ENCODE measurements around the gene RUNX1. TPM values are rescaled to one million over a fixed set of nuclear protein-coding genes. Genes with fewer than 3 reads are reported as not detected.

RUNX1 gene
- total and polyA plus RNA-seq, 2 of the 13 experiments (the other 11 are each of a cell fraction or from before 2014, with no cell fraction given) = 5.4 to 6.4 TPM

DNA sequence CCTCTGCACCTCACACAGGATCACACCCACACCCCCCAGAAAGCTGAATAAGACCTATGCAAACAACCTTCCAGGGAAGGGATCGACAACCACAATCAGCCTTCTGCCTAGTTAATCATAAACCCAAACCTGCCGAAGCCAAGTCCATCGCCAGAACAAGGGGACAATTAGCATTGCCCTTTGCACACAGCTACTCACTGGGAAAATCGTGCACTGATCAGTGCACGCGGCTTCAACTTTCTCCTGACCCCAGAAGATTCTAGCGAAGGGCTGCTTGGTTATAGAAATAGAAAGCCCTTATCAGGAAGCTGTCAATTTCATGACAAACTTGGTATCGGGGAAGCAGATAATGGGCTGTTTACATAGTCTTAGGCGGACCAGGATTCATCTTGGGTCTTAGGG is 29.5 kb downstream of the RUNX1 start (continued):
- TF ChIP-seq, protein P1, sequence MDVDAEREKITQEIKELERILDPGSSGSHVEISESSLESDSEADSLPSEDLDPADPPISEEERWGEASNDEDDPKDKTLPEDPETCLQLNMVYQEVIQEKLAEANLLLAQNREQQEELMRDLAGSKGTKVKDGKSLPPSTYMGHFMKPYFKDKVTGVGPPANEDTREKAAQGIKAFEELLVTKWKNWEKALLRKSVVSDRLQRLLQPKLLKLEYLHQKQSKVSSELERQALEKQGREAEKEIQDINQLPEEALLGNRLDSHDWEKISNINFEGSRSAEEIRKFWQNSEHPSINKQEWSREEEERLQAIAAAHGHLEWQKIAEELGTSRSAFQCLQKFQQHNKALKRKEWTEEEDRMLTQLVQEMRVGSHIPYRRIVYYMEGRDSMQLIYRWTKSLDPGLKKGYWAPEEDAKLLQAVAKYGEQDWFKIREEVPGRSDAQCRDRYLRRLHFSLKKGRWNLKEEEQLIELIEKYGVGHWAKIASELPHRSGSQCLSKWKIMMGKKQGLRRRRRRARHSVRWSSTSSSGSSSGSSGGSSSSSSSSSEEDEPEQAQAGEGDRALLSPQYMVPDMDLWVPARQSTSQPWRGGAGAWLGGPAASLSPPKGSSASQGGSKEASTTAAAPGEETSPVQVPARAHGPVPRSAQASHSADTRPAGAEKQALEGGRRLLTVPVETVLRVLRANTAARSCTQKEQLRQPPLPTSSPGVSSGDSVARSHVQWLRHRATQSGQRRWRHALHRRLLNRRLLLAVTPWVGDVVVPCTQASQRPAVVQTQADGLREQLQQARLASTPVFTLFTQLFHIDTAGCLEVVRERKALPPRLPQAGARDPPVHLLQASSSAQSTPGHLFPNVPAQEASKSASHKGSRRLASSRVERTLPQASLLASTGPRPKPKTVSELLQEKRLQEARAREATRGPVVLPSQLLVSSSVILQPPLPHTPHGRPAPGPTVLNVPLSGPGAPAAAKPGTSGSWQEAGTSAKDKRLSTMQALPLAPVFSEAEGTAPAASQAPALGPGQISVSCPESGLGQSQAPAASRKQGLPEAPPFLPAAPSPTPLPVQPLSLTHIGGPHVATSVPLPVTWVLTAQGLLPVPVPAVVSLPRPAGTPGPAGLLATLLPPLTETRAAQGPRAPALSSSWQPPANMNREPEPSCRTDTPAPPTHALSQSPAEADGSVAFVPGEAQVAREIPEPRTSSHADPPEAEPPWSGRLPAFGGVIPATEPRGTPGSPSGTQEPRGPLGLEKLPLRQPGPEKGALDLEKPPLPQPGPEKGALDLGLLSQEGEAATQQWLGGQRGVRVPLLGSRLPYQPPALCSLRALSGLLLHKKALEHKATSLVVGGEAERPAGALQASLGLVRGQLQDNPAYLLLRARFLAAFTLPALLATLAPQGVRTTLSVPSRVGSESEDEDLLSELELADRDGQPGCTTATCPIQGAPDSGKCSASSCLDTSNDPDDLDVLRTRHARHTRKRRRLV (CRISPR knock-in tag; IDR thresholded peaks at IDR 0.05) = no peak
- TF ChIP-seq MED1 (CRISPR knock-in tag; IDR thresholded peaks at IDR 0.05) (peak; percentile 70; the same call in 1 of the 2 replicates), NCOA2 (CRISPR knock-in tag; IDR thresholded peaks at IDR 0.05) (peak; percentile 58), RAD21 (CRISPR knock-in tag; IDR thresholded peaks at IDR 0.05) (no peak), SYNCRIP (IDR thresholded peaks at IDR 0.05; ENCODE audit: insufficient read depth, low read depth, low read length) (no peak), STAG1 (CRISPR knock-in tag; IDR thresholded peaks at IDR 0.05) (no peak; the same call in 1 of the 2 replicates), ZNF891 (CRISPR knock-in tag; IDR thresholded peaks at IDR 0.05) (no peak), RFX1 (IDR thresholded peaks at IDR 0.05) (no peak), TAF1 (CRISPR knock-in tag; IDR thresholded peaks at IDR 0.05) (no peak), CCDC6 (CRISPR knock-in tag; IDR thresholded peaks at IDR 0.05) (no peak), SNRNP70 (IDR thresholded peaks at IDR 0.05; ENCODE audit: low read depth, low read length) (no peak)
- TF ChIP-seq, protein P2, sequence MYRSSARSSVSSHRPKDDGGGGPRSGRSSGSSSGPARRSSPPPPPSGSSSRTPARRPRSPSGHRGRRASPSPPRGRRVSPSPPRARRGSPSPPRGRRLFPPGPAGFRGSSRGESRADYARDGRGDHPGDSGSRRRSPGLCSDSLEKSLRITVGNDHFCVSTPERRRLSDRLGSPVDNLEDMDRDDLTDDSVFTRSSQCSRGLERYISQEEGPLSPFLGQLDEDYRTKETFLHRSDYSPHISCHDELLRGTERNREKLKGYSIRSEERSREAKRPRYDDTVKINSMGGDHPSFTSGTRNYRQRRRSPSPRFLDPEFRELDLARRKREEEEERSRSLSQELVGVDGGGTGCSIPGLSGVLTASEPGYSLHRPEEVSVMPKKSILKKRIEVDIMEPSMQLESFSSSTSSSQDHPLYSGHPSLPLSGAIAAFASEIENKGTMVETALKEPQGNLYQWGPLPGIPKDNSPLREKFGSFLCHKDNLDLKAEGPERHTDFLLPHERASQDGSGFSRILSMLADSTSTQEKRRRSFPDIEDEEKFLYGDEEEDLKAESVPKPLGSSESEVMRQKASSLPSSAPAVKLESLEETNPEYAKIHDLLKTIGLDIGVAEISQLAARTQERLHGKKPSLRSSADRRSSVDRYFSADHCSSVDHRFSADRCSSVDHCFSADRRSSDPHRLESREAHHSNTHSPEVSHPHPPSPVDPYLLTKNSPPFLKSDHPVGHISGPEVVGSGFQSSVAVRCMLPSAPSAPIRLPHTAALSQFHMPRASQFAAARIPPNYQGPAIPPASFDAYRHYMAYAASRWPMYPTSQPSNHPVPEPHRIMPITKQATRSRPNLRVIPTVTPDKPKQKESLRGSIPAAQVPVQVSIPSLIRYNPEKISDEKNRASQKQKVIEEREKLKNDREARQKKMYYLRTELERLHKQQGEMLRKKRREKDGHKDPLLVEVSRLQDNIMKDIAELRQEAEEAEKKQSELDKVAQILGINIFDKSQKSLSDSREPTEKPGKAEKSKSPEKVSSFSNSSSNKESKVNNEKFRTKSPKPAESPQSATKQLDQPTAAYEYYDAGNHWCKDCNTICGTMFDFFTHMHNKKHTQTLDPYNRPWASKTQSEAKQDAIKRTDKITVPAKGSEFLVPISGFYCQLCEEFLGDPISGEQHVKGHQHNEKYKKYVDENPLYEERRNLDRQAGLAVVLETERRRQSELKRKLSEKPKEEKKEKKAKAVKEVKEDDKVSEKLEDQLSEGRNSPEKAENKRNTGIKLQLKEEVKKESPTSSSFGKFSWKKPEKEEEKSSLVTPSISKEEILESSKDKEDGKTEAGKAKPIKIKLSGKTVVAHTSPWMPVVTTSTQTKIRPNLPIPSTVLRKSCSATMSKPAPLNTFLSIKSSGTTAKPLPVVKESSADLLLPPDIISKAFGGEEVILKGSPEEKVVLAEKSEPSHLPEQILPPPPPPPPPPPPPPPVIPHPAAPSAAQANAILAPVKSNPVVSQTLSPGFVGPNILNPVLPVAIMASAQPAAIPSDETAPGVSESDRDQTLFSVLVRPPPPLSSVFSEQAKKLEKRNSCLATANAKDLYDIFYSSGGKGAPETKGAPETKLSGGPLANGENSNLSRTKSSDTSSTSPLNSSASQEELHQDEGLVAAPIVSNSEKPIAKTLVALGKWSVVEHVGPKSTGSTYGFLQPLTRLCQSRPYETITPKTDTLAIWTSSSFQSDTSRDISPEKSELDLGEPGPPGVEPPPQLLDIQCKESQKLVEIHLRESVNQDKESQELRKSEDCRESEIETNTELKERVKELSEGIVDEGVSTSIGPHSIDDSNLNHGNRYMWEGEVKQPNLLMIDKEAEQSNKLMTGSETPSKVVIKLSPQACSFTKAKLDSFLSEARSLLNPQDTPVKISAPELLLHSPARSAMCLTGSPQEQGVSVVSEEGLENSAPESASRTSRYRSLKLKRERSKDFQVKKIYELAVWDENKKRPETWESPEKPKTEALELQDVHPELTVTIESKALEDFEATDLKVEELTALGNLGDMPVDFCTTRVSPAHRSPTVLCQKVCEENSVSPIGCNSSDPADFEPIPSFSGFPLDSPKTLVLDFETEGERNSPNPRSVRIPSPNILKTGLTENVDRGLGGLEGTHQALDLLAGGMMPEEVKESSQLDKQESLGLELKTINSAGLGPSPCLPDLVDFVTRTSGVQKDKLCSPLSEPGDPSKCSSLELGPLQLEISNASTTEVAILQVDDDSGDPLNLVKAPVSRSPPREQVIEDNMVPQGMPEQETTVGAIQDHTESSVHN (CRISPR knock-in tag; IDR thresholded peaks at IDR 0.05) = no peak
- TF ChIP-seq, protein P3, sequence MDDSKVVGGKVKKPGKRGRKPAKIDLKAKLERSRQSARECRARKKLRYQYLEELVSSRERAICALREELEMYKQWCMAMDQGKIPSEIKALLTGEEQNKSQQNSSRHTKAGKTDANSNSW (CRISPR knock-in tag; IDR thresholded peaks at IDR 0.05; ENCODE audit: borderline replicate concordance) = no peak
- TF ChIP-seq, protein P4, sequence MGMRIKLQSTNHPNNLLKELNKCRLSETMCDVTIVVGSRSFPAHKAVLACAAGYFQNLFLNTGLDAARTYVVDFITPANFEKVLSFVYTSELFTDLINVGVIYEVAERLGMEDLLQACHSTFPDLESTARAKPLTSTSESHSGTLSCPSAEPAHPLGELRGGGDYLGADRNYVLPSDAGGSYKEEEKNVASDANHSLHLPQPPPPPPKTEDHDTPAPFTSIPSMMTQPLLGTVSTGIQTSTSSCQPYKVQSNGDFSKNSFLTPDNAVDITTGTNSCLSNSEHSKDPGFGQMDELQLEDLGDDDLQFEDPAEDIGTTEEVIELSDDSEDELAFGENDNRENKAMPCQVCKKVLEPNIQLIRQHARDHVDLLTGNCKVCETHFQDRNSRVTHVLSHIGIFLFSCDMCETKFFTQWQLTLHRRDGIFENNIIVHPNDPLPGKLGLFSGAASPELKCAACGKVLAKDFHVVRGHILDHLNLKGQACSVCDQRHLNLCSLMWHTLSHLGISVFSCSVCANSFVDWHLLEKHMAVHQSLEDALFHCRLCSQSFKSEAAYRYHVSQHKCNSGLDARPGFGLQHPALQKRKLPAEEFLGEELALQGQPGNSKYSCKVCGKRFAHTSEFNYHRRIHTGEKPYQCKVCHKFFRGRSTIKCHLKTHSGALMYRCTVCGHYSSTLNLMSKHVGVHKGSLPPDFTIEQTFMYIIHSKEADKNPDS (CRISPR knock-in tag; IDR thresholded peaks at IDR 0.05) = no peak
- TF ChIP-seq, protein P5, sequence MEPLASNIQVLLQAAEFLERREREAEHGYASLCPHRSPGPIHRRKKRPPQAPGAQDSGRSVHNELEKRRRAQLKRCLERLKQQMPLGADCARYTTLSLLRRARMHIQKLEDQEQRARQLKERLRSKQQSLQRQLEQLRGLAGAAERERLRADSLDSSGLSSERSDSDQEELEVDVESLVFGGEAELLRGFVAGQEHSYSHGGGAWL (CRISPR knock-in tag; IDR thresholded peaks at IDR 0.05) = no peak

Measured in HepG2 (cell line).